C4-2B (cell line): Measurements from ENCODE around the gene UBXN11.
"Not testable (repeated sequence)": the region's sequence is repeated elsewhere in the genome, so short reads cannot be mapped to it uniquely, and the experiment has no call there.

Experiments used
- H3K27ac ChIP-seq: fragments of 450-650 bp; 2 replicates; pipeline ENCODE4 v1.5.1; 2017
- ZFX ChIP-seq: fragments of 450-650 bp; IDR thresholded peaks from 2 replicates; pipeline ENCODE4 v1.6.1; 2017
- TF ChIP-seq, protein P1 (sequence below): fragments of 450-650 bp; conservative IDR thresholded peaks from 2 replicates; pipeline ENCODE4 v1.5.1; 2017; ENCODE audit warnings: mild to moderate bottlenecking

The UBXN11 gene

DNA sequence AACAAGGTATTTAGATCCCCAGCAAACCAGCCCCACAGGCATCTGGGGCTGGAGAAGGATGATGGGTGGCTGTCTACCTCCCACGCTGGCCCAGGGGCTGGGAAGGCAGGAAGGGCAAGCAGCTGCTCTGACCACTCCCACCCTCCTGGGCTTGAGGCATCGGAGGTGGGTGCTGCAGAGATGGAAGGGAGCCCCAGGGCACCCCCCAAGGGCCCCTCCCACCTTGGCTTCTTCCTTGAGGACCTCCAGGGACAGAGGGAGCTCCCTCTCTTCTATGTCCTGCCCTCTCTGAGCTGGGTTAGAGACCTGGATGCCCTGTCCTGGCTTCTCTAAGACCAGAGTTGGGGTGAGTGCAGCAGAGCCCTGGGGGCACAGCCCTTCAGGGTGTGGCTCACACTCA lies 14.5 kb upstream of the UBXN11 start:
- TF ChIP-seq, protein P1, sequence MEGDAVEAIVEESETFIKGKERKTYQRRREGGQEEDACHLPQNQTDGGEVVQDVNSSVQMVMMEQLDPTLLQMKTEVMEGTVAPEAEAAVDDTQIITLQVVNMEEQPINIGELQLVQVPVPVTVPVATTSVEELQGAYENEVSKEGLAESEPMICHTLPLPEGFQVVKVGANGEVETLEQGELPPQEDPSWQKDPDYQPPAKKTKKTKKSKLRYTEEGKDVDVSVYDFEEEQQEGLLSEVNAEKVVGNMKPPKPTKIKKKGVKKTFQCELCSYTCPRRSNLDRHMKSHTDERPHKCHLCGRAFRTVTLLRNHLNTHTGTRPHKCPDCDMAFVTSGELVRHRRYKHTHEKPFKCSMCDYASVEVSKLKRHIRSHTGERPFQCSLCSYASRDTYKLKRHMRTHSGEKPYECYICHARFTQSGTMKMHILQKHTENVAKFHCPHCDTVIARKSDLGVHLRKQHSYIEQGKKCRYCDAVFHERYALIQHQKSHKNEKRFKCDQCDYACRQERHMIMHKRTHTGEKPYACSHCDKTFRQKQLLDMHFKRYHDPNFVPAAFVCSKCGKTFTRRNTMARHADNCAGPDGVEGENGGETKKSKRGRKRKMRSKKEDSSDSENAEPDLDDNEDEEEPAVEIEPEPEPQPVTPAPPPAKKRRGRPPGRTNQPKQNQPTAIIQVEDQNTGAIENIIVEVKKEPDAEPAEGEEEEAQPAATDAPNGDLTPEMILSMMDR, result no peak
- no peak for TF ChIP-seq ZFX
- H3K27ac ChIP-seq, result no peak overlapping the region

- TF ChIP-seq, protein P1, result no peak
- no peak for TF ChIP-seq ZFX
- H3K27ac ChIP-seq, result no peak overlapping the region
Measured at GRCh38 chr1:26318338-26319064, 12.1 kb upstream of the UBXN11 start.

GRCh38 chr1:26317612-26318337 lies 11.3 kb upstream of the UBXN11 start, which contains the start of gene CD52:
CD52 (plus strand) TSS chr1:26317958; CDS start chr1:26318018, 60 bp downstream.
- no peak within 1 kb of the TSS for H3K27ac ChIP-seq
- TF ChIP-seq, protein P1, result no peak
- no peak for TF ChIP-seq ZFX

- TF ChIP-seq, protein P1, result no peak
- no peak for TF ChIP-seq ZFX
- H3K27ac ChIP-seq, result no peak overlapping the region
Measured at GRCh38 chr1:26317146-26317545, 10.7 kb upstream of the UBXN11 start.

DNA sequence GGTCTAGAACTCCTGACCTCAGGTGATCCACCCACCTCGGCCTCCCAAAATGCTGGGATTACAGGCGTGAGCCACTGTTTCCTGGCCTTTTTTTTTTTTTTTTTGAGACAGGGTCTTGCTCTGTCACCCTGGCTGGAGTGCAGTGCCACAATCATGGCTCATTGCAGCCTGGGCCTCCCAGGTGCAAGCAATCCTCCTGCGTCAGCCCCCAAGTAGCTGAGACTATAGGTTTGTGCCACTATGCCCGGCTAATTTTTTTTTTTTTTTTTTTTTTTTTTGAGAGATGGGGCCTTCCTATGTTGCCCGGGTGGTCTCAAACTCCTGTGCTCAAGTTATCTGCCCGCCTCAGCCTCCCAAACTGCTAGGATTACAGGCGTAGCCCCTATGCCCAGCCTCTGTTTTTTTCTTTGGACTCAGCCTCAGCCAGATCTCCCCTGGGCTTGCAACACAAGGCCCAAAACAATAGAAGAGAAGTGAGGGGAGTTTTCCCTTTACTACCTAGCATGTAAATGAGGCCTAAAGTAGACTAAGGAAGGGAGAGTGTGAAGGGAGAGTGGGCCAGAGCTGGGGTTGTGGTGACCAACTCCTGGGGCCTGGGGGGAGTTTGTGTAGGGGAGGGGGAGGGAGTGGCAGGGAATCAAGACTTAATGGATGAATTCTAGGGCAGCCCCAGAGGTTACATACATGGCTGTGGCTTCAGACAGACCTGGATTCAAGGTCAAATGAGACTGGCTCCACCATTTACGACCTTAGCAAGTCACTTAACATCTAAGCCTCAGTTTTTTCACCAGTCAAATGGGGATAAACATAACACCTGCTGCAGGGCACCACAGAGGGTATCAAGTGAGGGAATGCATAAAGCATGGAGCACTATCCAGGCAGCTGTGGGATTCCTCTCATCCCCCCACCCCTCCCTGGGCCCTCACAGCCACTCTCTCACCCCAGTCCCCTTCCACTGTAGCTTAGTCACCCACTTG lies 9.7 kb upstream of the UBXN11 start:
- TF ChIP-seq, protein P1, result no peak
- TF ChIP-seq ZFX, result no peak

DNA sequence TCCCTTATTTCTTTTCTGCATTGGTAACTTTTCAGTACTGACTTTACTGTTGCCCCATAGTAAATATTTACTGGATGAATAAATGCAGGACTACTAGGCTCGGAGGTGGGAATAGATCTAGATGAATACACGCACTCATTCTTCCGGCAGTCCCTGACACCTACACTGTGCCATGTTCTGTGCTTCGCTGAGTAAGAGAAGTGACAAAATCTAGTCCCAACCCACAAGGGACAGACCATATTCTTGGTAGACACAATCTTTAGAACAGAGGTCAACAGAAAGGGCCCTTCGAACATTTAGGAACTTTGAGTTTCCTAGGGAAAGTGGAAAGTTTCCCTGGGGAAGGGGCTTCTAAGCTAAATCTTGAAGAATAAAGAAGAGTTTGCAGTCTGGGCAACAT lies 8.1 kb upstream of the UBXN11 start:
- TF ChIP-seq ZFX, result no peak
- TF ChIP-seq, protein P1, result no peak
- no peak overlapping the region for H3K27ac ChIP-seq

More for the DNA sequence above, 9.7 kb upstream of the UBXN11 start:
- no peak overlapping the region for H3K27ac ChIP-seq

- H3K27ac ChIP-seq, result not testable (repeated sequence)
Measured at GRCh38 chr1:26307966-26308899, 1.8 kb upstream of the UBXN11 start.
